ENCODE data around the gene C11orf68. TPM values are rescaled to one million over a fixed set of nuclear protein-coding genes. Genes with fewer than 3 reads are reported as not detected.

Gene C11orf68
- total RNA-seq, 1 donor from 2014 or later: 6.9 TPM

- Mint-ChIP-seq H3K4me1 (peaks cover 19% of the 10 kb centered on the region), H3K27ac (no peak overlapping the region), H3K36me3 (no peaks in the 10 kb centered on the region), H3K27me3 (ENCODE audit: insufficient read depth, low read depth) (peaks cover 29% of the 10 kb centered on the region), H3K4me3 (no peak overlapping the region), H3K9me3 (no peaks in the 10 kb centered on the region)
- H3K4me3 ChIP-seq: no peak overlapping the region
- H3K9ac ChIP-seq: no peak overlapping the region
- H3K27ac ChIP-seq: no peak overlapping the region
- H2AFZ ChIP-seq (replicated peaks): no peak overlapping the region
- peaks cover 9% of the 10 kb centered on the region for H3F3A ChIP-seq (ENCODE audit: low read depth)
- no peaks in the 10 kb centered on the region for H3K79me2 ChIP-seq (ENCODE audit: low read depth)
- H3K27me3 ChIP-seq: peaks cover 100% of the 10 kb centered on the region
- TF ChIP-seq EZH2phosphoT487 (IDR thresholded peaks at IDR 0.05): no peak
- no peak for TF ChIP-seq EZH2 (IDR thresholded peaks at IDR 0.05)
- TF ChIP-seq CTCF (IDR thresholded peaks at IDR 0.05): no peak
- no peak for DNase-seq (ENCODE audit: low spot score)
- no peak overlapping the region for H3K4me2 ChIP-seq
- H3K9me3 ChIP-seq (ENCODE audit: low read depth): no peaks in the 10 kb centered on the region
- peaks cover 5% of the 10 kb centered on the region for H3K4me1 ChIP-seq
- no peaks in the 10 kb centered on the region for H3K36me3 ChIP-seq
- H4K20me1 ChIP-seq (ENCODE audit: low read depth): no peaks in the 10 kb centered on the region
Observed at GRCh38 chr11:65903715-65904114, 15.1 kb downstream of the C11orf68 start.

- Mint-ChIP-seq H3K4me1 (peaks cover 20% of the 10 kb centered on the region), H3K9me3 (no peaks in the 10 kb centered on the region), H3K4me3 (no peak overlapping the region), H3K36me3 (no peaks in the 10 kb centered on the region), H3K27me3 (ENCODE audit: insufficient read depth, low read depth) (peaks cover 35% of the 10 kb centered on the region), H3K27ac (no peak overlapping the region)
- Histone ChIP-seq H3K9ac (no peak overlapping the region), H3K9me3 (ENCODE audit: low read depth) (no peaks in the 10 kb centered on the region), H4K20me1 (ENCODE audit: low read depth) (no peaks in the 10 kb centered on the region), H3K4me3 (no peak overlapping the region), H3K27me3 (peaks cover 100% of the 10 kb centered on the region), H3K4me1 (peaks cover 5% of the 10 kb centered on the region), H2AFZ (replicated peaks) (no peak overlapping the region), H3K4me2 (no peak overlapping the region), H3K27ac (no peak overlapping the region), H3K36me3 (no peaks in the 10 kb centered on the region), H3K79me2 (ENCODE audit: low read depth) (no peaks in the 10 kb centered on the region), H3F3A (ENCODE audit: low read depth) (peaks cover 13% of the 10 kb centered on the region)
- TF ChIP-seq EZH2 (IDR thresholded peaks at IDR 0.05): no peak
- no peak for TF ChIP-seq CTCF (IDR thresholded peaks at IDR 0.05)
- no peak for TF ChIP-seq EZH2phosphoT487 (IDR thresholded peaks at IDR 0.05)
- DNase-seq (ENCODE audit: low spot score): peak; percentile 28
Observed at GRCh38 chr11:65903068-65903481, 15.8 kb downstream of the C11orf68 start.

- peak overlapping the region; percentile 47 for H3K4me3 ChIP-seq
- H3K79me2 ChIP-seq (ENCODE audit: low read depth): no peaks in the 10 kb centered on the region
- no peak overlapping the region for H3K27ac ChIP-seq
- DNase-seq (ENCODE audit: low spot score): no peak
- H3K27me3 ChIP-seq: peaks cover 99% of the 10 kb centered on the region
- H3K9me3 ChIP-seq (ENCODE audit: low read depth): no peaks in the 10 kb centered on the region
- H3K36me3 ChIP-seq: no peaks in the 10 kb centered on the region
- TF ChIP-seq EZH2 (IDR thresholded peaks at IDR 0.05) (no peak), CTCF (IDR thresholded peaks at IDR 0.05) (no peak), EZH2phosphoT487 (IDR thresholded peaks at IDR 0.05) (no peak)
- H3K4me1 ChIP-seq: peaks cover 5% of the 10 kb centered on the region
- peaks cover 13% of the 10 kb centered on the region for H3F3A ChIP-seq (ENCODE audit: low read depth)
- Mint-ChIP-seq H3K4me1 (peaks cover 20% of the 10 kb centered on the region), H3K36me3 (no peaks in the 10 kb centered on the region), H3K27me3 (ENCODE audit: insufficient read depth, low read depth) (peaks cover 42% of the 10 kb centered on the region), H3K9me3 (no peaks in the 10 kb centered on the region), H3K4me3 (peak overlapping the region; percentile 79), H3K27ac (no peak overlapping the region)
- H4K20me1 ChIP-seq (ENCODE audit: low read depth): no peaks in the 10 kb centered on the region
- no peak overlapping the region for H3K9ac ChIP-seq
- peak overlapping the region; percentile 77 for H3K4me2 ChIP-seq
- H2AFZ ChIP-seq (replicated peaks): no peak overlapping the region
Observed at GRCh38 chr11:65900899-65901180, 18.0 kb downstream of the C11orf68 start.

All from neural progenitor cell (in vitro differentiated cells).